ENCODE measurements around the gene POU3F1.

- no peak for TF ChIP-seq POLR2A (IDR thresholded peaks at IDR 0.05)
- no peak for TF ChIP-seq CTCF (IDR thresholded peaks at IDR 0.05)
These were observed 23.8 kb downstream of the POU3F1 start for GRCh38 chr1:38022810-38023209.

Measured in adrenal gland (tissue), 5 donors.